ENCODE measurements around the gene MRPL3. TPM values are rescaled to one million over a fixed set of nuclear protein-coding genes. Genes with fewer than 3 reads are reported as not detected.

MRPL3 gene
- 100 to 1,000 TPM; 166 to 278 TPM for total RNA-seq

DNA sequence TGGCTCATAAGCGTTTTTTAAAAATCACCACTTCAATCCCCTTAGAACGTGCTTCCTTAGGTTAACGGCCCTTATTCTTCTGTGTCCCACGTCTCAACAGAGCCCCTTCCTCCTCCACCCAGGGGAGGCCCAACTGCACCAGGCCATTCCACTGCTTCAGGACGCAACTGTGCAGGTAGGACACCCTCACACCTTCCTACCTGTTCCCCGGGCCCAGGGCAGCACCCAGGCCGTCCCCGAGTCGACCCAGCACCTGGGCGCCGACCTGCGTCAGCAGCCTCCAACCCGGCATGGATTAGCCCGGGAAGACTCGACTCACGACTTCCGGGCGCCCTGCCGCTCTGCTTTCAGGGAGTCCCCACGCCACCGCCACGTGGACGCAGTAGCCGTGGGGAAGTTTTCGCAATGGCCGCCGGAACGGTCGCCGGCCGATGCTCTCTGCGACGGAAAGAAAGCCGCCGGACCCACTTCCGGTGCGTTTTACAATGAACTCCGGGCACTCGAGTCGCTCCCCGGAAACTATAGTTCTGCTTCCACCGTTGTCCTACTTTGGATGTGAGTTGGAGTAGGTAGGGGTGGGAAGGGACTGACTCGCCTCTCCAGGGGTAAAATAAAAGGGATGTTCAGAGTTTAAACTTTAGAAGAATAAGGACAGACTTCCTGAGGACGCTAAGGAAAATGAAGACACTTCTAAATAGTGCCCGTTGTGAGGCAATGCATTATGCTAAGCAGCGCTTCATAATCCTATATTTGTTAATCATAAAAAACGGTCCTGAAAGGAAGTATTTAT lies at the start of gene MRPL3:
Gene MRPL3 (minus strand): TSS at position 442 of the 790 bp plus-strand sequence. CDS start 150 bp downstream, at position 292.
- Mint-ChIP-seq H3K27ac (peak within 1 kb of the TSS; percentile 93), H3K27me3 (no peaks in the 10 kb centered on the region), H3K4me1 (peaks cover 33% of the 10 kb centered on the region), H3K36me3 (ENCODE audit: low read depth) (peaks cover 33% of the 10 kb centered on the region), H3K9me3 (ENCODE audit: low read depth) (no peaks in the 10 kb centered on the region), H3K4me3 (peak within 1 kb of the TSS; percentile 98)
- ChIA-PET POLR2A (no interaction called here), CTCF (no interaction called here)
- intact Hi-C loops (cut with DNase I, micrococcal nuclease): loop anchor here (1.0 to 5.0 kb wide), 9 partner anchors 32 to 1220 kb away; partner anchors contain the start of genes ASTE1 (in 2 of the 2), NEK11 (in 2 of the 2), NUDT16 (in 2 of the 2) and PIK3R4 (in 2 of the 2)
- DNase-seq: peak; percentile 92
- peak; percentile 97 for ATAC-seq

GRCh38 chr3:131551761-131552160 lies 49.0 kb upstream of the MRPL3 start:
- Mint-ChIP-seq H3K27ac (no peak overlapping the region), H3K27me3 (peaks cover 17% of the 10 kb centered on the region), H3K4me1 (no peaks in the 10 kb centered on the region), H3K36me3 (ENCODE audit: low read depth) (no peaks in the 10 kb centered on the region), H3K9me3 (ENCODE audit: low read depth) (no peaks in the 10 kb centered on the region), H3K4me3 (no peak overlapping the region)
- DNase-seq (no peak), ATAC-seq (no peak)
- POLR2A ChIA-PET: no interaction called here
- CTCF ChIA-PET: no interaction called here
- intact Hi-C loops (cut with DNase I, micrococcal nuclease): no loop called here

- no peaks in the 10 kb centered on the region for H3K9me3 Mint-ChIP-seq (ENCODE audit: low read depth)
- POLR2A ChIA-PET: no interaction called here
- CTCF ChIA-PET: interaction anchor here (1.6 to 1.8 kb wide), 3 partner anchors 9 to 479 kb away, joined by 6 to 8 read pairs (median 7); no protein-coding TSS in a partner anchor
Measured at GRCh38 chr3:131550562-131551465, 48.0 kb upstream of the MRPL3 start.

GRCh38 chr3:131549340-131549739 lies 46.6 kb upstream of the MRPL3 start:
- Mint-ChIP-seq H3K27ac (no peak overlapping the region), H3K4me1 (no peaks in the 10 kb centered on the region), H3K9me3 (ENCODE audit: low read depth) (no peaks in the 10 kb centered on the region), H3K27me3 (peaks cover 17% of the 10 kb centered on the region), H3K36me3 (ENCODE audit: low read depth) (no peaks in the 10 kb centered on the region), H3K4me3 (no peak overlapping the region)
- intact Hi-C loops (cut with DNase I, micrococcal nuclease): loop anchor here in 1 of 2 experiments (1.0 to 5.0 kb wide), 2 partner anchors 480 to 633 kb away; no protein-coding TSS in a partner anchor
- DNase-seq (peak; percentile 40), ATAC-seq (no peak)
- ChIA-PET CTCF (interaction anchor here (0.7 to 1.8 kb wide), 7 partner anchors 10 to 525 kb away, joined by 3 to 8 read pairs (median 5); no protein-coding TSS in a partner anchor), POLR2A (no interaction called here)

More at GRCh38 chr3:131550562-131551465, 48.0 kb upstream of the MRPL3 start:
- ATAC-seq (no peak), DNase-seq (no peak)
- no peak overlapping the region for H3K4me3 Mint-ChIP-seq
- intact Hi-C loops (cut with DNase I, micrococcal nuclease): no loop called here
- no peaks in the 10 kb centered on the region for H3K4me1 Mint-ChIP-seq
- H3K36me3 Mint-ChIP-seq (ENCODE audit: low read depth): no peaks in the 10 kb centered on the region
- no peak overlapping the region for H3K27ac Mint-ChIP-seq
- peaks cover 15% of the 10 kb centered on the region for H3K27me3 Mint-ChIP-seq

- H3K27ac Mint-ChIP-seq: no peak overlapping the region
- H3K27me3 Mint-ChIP-seq: peaks cover 18% of the 10 kb centered on the region
- H3K4me3 Mint-ChIP-seq: no peak overlapping the region
- no peaks in the 10 kb centered on the region for H3K9me3 Mint-ChIP-seq (ENCODE audit: low read depth)
- ChIA-PET POLR2A (no interaction called here), CTCF (interaction anchor here (1.2 kb wide), 1 partner anchor 9 kb away, joined by 4 read pairs; no protein-coding TSS in a partner anchor)
- no peak for DNase-seq
- no peak for ATAC-seq
- no peaks in the 10 kb centered on the region for H3K36me3 Mint-ChIP-seq (ENCODE audit: low read depth)
- intact Hi-C loops (cut with DNase I, micrococcal nuclease): loop anchor here in 1 of 2 experiments (5.0 kb wide), 1 partner anchor 635 kb away; no protein-coding TSS in a partner anchor
- H3K4me1 Mint-ChIP-seq: no peaks in the 10 kb centered on the region
Measured at GRCh38 chr3:131547585-131547984, 44.8 kb upstream of the MRPL3 start.

DNA sequence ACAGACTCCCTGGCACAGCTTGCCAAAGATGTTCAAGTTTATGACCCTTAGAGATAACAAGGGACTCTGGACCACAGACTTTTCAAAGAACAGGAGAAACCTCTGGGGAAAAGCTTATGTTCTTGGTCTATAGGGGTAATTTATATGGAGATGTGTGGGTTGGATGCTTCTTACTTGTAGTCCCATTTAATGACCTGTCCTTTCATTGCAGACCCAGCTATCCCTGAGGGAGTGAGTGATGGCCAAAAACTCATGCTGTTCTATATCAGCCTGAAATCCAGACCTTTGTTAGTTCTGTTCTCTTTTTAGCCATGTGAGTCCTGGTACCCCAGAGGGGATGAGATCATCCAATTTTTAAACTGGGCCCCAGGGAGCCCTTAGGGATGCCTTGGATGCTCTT lies 43.7 kb upstream of the MRPL3 start:
- no peak overlapping the region for H3K27ac Mint-ChIP-seq
- no peak overlapping the region for H3K4me3 Mint-ChIP-seq
- DNase-seq (no peak), ATAC-seq (no peak)
- H3K36me3 Mint-ChIP-seq (ENCODE audit: low read depth): no peaks in the 10 kb centered on the region
- H3K4me1 Mint-ChIP-seq: no peaks in the 10 kb centered on the region
- CTCF ChIA-PET: interaction anchor here (1.3 kb wide), 1 partner anchor 32 kb away, joined by 4 read pairs; no protein-coding TSS in a partner anchor
- intact Hi-C loops (cut with DNase I, micrococcal nuclease): loop anchor here in 1 of 2 experiments (5.0 kb wide), 1 partner anchor 636 kb away; no protein-coding TSS in a partner anchor
- no peaks in the 10 kb centered on the region for H3K9me3 Mint-ChIP-seq (ENCODE audit: low read depth)
- H3K27me3 Mint-ChIP-seq: peaks cover 17% of the 10 kb centered on the region
- POLR2A ChIA-PET: no interaction called here

DNA sequence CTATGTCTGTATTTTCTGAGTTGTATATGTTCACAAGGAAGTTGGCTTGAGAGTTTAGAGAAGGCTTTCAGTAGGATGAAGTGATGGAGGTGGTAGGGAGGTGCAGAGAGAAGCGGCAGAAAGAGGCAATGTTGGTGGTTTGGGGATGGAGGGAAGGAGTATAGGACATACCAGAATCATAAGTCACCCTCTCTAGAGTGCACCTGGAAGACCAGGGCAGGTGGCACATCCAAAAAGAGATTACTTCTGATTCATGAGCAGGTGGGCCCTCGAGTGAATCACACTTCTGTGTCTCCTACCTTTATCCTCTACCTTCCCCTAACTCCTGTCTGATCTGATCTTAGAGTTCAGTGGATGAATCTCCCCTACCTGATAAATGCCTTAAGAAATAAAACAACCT lies 41.8 kb upstream of the MRPL3 start:
- H3K9me3 Mint-ChIP-seq (ENCODE audit: low read depth): no peaks in the 10 kb centered on the region
- ATAC-seq (no peak), DNase-seq (no peak)
- H3K4me1 Mint-ChIP-seq: no peaks in the 10 kb centered on the region
- ChIA-PET CTCF (no interaction called here), POLR2A (no interaction called here)
- H3K36me3 Mint-ChIP-seq (ENCODE audit: low read depth): no peaks in the 10 kb centered on the region
- no peak overlapping the region for H3K4me3 Mint-ChIP-seq
- intact Hi-C loops (cut with DNase I, micrococcal nuclease): no loop called here
- H3K27ac Mint-ChIP-seq: no peak overlapping the region
- peaks cover 25% of the 10 kb centered on the region for H3K27me3 Mint-ChIP-seq

DNA sequence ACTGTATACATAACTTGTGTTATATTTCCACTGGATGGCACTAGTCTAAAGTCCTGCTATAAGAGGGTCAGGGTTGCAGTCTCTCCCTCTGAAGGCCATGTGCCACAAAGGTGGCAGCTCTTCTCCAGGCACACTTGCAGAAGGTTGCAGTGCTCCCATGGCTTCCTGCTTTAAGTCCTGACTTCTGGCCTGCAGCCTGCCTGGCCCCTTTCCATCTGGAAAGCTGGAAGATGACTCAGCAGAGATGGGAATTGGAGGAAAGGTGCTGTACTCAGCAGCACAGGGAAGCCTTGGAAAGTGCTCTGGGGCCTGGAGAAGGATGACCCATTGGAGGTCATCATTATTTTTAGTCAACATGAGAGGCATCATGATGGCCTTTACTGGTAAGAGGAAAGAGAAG lies 40.9 kb upstream of the MRPL3 start:
- DNase-seq (no peak), ATAC-seq (no peak)
- H3K27me3 Mint-ChIP-seq: peaks cover 26% of the 10 kb centered on the region
- no peak overlapping the region for H3K4me3 Mint-ChIP-seq
- intact Hi-C loops (cut with DNase I, micrococcal nuclease): no loop called here
- H3K27ac Mint-ChIP-seq: no peak overlapping the region
- ChIA-PET POLR2A (no interaction called here), CTCF (interaction anchor here (1.6 kb wide), 1 partner anchor 16 kb away, joined by 4 read pairs; no protein-coding TSS in a partner anchor)
- no peaks in the 10 kb centered on the region for H3K9me3 Mint-ChIP-seq (ENCODE audit: low read depth)
- no peaks in the 10 kb centered on the region for H3K4me1 Mint-ChIP-seq
- no peaks in the 10 kb centered on the region for H3K36me3 Mint-ChIP-seq (ENCODE audit: low read depth)

- no peaks in the 10 kb centered on the region for H3K9me3 Mint-ChIP-seq (ENCODE audit: low read depth)
- intact Hi-C loops (cut with DNase I, micrococcal nuclease): no loop called here
- H3K27ac Mint-ChIP-seq: no peak overlapping the region
- H3K36me3 Mint-ChIP-seq (ENCODE audit: low read depth): no peaks in the 10 kb centered on the region
- ChIA-PET CTCF (no interaction called here), POLR2A (no interaction called here)
- no peak for ATAC-seq
- H3K27me3 Mint-ChIP-seq: peaks cover 19% of the 10 kb centered on the region
- no peaks in the 10 kb centered on the region for H3K4me1 Mint-ChIP-seq
- no peak overlapping the region for H3K4me3 Mint-ChIP-seq
- no peak for DNase-seq
Measured at GRCh38 chr3:131541288-131541687, 38.5 kb upstream of the MRPL3 start.

DNA sequence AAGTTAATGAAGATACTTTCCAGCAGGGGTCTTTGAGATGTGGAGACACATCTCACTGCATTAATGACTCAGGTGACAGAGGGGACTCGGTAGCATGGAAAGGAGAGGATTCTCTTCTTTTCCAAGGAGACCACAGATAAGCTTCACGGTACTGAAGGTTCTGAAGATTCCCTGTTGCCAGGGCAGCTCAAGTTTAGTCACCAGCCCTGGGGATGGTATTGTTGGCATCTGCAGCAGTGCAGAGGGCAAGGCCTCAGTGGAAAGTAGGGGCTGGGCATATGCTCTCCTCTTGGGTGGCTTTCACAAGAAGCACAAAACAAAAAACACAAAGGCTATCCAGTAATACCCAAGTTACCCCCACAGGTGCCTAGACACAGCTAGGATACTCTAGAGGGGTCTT lies 38.0 kb upstream of the MRPL3 start:
- intact Hi-C loops (cut with DNase I, micrococcal nuclease): no loop called here
- ATAC-seq (no peak), DNase-seq (no peak)
- Mint-ChIP-seq H3K4me1 (no peaks in the 10 kb centered on the region), H3K27me3 (peaks cover 21% of the 10 kb centered on the region), H3K36me3 (ENCODE audit: low read depth) (no peaks in the 10 kb centered on the region), H3K4me3 (no peak overlapping the region), H3K9me3 (ENCODE audit: low read depth) (no peaks in the 10 kb centered on the region), H3K27ac (no peak overlapping the region)
- POLR2A ChIA-PET: no interaction called here
- CTCF ChIA-PET: interaction anchor here (0.8 kb wide), 1 partner anchor 10 kb away, joined by 3 read pairs; no protein-coding TSS in a partner anchor

DNA sequence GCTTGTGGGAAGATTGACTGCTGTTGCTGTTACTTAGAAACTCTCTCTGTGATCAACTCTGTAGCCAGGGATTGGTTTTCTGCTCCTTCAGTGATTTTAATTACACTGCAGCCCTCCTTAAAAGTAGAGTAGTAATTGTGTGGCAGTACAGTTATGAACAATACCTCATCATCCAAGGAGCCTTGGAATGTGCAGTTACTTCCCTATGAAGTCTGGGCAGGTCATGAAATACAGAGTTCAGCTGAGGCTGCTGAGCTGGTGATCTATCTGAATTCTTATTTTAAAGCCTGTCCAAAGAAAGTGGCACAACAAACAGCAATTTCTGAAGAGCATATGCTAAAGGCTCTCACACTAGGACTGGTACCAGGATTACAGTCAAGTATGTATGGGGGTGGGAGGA lies 37.4 kb upstream of the MRPL3 start:
- Mint-ChIP-seq H3K27ac (no peak overlapping the region), H3K4me1 (no peaks in the 10 kb centered on the region), H3K27me3 (peaks cover 20% of the 10 kb centered on the region), H3K9me3 (ENCODE audit: low read depth) (no peaks in the 10 kb centered on the region), H3K36me3 (ENCODE audit: low read depth) (no peaks in the 10 kb centered on the region), H3K4me3 (no peak overlapping the region)
- intact Hi-C loops (cut with DNase I, micrococcal nuclease): no loop called here
- DNase-seq (no peak), ATAC-seq (no peak)
- ChIA-PET CTCF (interaction anchor here (0.6 to 0.8 kb wide), 2 partner anchors 9 to 516 kb away, joined by 3 read pairs; no protein-coding TSS in a partner anchor), POLR2A (no interaction called here)

Data from activated CD4-positive, alpha-beta T cell treated with anti-CD3 and anti-CD28 coated beads for 36 hours (primary cell).